ENCODE results near the gene CSN1S1.

CSN1S1 gene

DNA sequence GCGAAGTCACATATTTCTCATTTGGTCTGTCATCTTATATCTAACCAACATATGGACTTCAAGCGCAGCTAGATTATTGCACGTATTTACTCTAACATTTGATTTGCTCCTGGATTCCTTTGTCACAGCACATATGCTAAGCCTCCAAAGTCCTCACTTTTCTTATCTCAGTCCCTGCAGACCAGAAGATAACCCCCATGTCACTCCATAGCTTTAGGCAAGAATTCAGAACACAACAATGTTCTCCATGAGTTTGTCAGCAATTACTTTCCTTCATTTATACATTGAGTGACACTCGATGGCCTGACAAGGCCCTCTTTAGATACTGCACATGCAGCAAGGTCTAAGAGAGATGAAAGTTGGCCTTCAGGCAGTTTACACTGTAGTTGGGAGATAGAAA lies 60.1 kb downstream of the CSN1S1 start:
- no peak for DNase-seq (ENCODE audit: extremely low read depth in 1 of 2, low read depth in 1 of 2)

GRCh38 chr4:69994782-69995181 lies 63.9 kb downstream of the CSN1S1 start:
- DNase-seq (ENCODE audit: extremely low read depth in 1 of 2, low read depth in 1 of 2) = no peak

GRCh38 chr4:69995526-69996016 lies 64.7 kb downstream of the CSN1S1 start, which contains the start of gene STATH:
STATH (plus strand) TSS chr4:69995966; CDS start chr4:69998438, 2,472 bp downstream.
- no peak for DNase-seq (ENCODE audit: extremely low read depth in 1 of 2, low read depth in 1 of 2)

Data from stimulated activated CD8-positive, alpha-beta memory T cell treated with anti-CD3 and anti-CD28 coated beads, Interleukin-7, amount 100 ng/mL, for 48 hours (primary cell).